Measurements from ENCODE around the gene COL4A6.

GRCh38 chrX:108148524-108148923, 289.7 kb downstream of the COL4A6 start:
- no peak for TF ChIP-seq CTCF (conservative IDR thresholded peaks at IDR 0.05; ENCODE audit: low read depth, low read length)
- TF ChIP-seq MAFK (IDR thresholded peaks at IDR 0.05; ENCODE audit: low read depth, low read length), result no peak
- TF ChIP-seq POLR2A (IDR thresholded peaks at IDR 0.05; ENCODE audit: low read depth, low read length), result no peak
- no peak for TF ChIP-seq SMC3 (IDR thresholded peaks at IDR 0.05; ENCODE audit: low read depth, low read length)
- no peak for TF ChIP-seq BHLHE40 (IDR thresholded peaks at IDR 0.05; ENCODE audit: low read depth, low read length)
- TF ChIP-seq USF2 (IDR thresholded peaks at IDR 0.05; ENCODE audit: low read depth, low read length), result no peak
- TF ChIP-seq CEBPB (IDR thresholded peaks at IDR 0.05; ENCODE audit: low read depth, low read length), result no peak
- no peak for TF ChIP-seq RFX5 (IDR thresholded peaks at IDR 0.05; ENCODE audit: low read depth, low read length)
- no peak for TF ChIP-seq CHD1 (IDR thresholded peaks at IDR 0.05; ENCODE audit: low read depth, low read length)
- TF ChIP-seq FOS (IDR thresholded peaks at IDR 0.05; ENCODE audit: low read depth, low read length), result no peak
- no peak for TF ChIP-seq RAD21 (IDR thresholded peaks at IDR 0.05; ENCODE audit: low read length)
- TF ChIP-seq MAZ (IDR thresholded peaks at IDR 0.05; ENCODE audit: borderline replicate concordance, low read depth, low read length), result no peak
